GM21529 (cell line): ENCODE results near the gene DNAH3.

Experiments
- ATAC-seq: cut with Tn5 transposase; IDR thresholded peaks from one replicate; pipeline ENCODE4 v1.9.1; 2021; ENCODE audit not compliant: unreplicated experiment

Gene DNAH3

GRCh38 chr16:20887207-20887606 lies 263.4 kb downstream of the DNAH3 start:
- ATAC-seq: no peak

DNA sequence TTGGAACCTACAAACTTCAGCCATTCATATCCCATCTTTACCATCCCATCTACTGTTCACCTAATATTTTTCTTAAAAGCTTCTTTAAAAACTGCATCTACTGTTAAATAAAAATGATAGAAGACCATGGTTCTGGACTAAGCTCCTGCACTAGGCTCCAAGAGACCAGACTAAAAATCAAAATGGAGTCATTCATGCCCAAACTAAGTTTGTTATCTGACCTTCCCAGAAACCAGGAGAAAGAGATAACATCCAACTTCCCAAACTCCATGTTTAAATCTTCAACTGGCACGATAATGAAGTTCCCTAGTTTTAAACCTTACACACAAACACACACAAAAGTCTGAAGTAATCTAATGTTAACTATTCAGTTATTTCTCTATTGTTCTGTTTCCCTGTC lies 264.3 kb downstream of the DNAH3 start:
- no peak for ATAC-seq

GRCh38 chr16:20884240-20884556 lies 266.4 kb downstream of the DNAH3 start:
- no peak for ATAC-seq

GRCh38 chr16:20883554-20884239 lies 266.9 kb downstream of the DNAH3 start:
- ATAC-seq: no peak
